GM13976 (cell line): ENCODE measurements around the gene IQCC.

ENCODE experiments used
- DNase-seq: peaks from one replicate; pipeline ENCODE4 v3.0.0; 2012; ENCODE audit warnings: low spot score
- in situ Hi-C: fragments of 300-500 bp; cut with MboI; formaldehyde crosslinking; loops from one replicate; pipeline ENCODE4 v1.12.0; 2022; ENCODE audit warnings: low sequenced_read_pairs, mixed read lengths, inconsistent platforms; ENCODE audit not compliant: unreplicated experiment
- TF ChIP-seq, protein P1 (sequence below): IDR thresholded peaks from 2 replicates; pipeline ENCODE4 v1.5.1; 2012; ENCODE audit warnings: borderline replicate concordance, mild to moderate bottlenecking; ENCODE audit not compliant: insufficient read depth; ENCODE audit errors: extremely low read depth, missing control alignments, control extremely low read depth

The IQCC gene

DNA sequence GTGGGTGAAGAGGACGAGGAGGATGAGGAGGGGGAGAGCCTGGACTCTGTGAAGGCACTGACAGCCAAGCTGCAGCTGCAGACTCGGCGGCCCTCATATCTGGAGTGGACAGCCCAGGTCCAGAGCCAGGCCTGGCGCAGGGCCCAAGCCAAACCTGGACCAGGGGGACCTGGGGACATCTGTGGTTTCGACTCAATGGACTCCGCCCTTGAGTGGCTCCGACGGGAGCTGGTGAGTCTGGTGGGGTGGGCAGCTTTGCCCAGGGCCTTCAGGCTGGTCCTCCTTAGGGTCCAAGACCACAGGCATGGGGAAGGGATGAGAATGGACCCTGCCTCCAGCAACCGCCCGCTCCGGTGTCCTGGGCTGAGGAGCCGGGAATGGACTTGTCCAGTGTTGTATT, 42.0 kb downstream of the IQCC start:
- TF ChIP-seq, protein P1, sequence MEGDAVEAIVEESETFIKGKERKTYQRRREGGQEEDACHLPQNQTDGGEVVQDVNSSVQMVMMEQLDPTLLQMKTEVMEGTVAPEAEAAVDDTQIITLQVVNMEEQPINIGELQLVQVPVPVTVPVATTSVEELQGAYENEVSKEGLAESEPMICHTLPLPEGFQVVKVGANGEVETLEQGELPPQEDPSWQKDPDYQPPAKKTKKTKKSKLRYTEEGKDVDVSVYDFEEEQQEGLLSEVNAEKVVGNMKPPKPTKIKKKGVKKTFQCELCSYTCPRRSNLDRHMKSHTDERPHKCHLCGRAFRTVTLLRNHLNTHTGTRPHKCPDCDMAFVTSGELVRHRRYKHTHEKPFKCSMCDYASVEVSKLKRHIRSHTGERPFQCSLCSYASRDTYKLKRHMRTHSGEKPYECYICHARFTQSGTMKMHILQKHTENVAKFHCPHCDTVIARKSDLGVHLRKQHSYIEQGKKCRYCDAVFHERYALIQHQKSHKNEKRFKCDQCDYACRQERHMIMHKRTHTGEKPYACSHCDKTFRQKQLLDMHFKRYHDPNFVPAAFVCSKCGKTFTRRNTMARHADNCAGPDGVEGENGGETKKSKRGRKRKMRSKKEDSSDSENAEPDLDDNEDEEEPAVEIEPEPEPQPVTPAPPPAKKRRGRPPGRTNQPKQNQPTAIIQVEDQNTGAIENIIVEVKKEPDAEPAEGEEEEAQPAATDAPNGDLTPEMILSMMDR: no peak
- DNase-seq: no peak
- in situ Hi-C loops: no loop called here

DNA sequence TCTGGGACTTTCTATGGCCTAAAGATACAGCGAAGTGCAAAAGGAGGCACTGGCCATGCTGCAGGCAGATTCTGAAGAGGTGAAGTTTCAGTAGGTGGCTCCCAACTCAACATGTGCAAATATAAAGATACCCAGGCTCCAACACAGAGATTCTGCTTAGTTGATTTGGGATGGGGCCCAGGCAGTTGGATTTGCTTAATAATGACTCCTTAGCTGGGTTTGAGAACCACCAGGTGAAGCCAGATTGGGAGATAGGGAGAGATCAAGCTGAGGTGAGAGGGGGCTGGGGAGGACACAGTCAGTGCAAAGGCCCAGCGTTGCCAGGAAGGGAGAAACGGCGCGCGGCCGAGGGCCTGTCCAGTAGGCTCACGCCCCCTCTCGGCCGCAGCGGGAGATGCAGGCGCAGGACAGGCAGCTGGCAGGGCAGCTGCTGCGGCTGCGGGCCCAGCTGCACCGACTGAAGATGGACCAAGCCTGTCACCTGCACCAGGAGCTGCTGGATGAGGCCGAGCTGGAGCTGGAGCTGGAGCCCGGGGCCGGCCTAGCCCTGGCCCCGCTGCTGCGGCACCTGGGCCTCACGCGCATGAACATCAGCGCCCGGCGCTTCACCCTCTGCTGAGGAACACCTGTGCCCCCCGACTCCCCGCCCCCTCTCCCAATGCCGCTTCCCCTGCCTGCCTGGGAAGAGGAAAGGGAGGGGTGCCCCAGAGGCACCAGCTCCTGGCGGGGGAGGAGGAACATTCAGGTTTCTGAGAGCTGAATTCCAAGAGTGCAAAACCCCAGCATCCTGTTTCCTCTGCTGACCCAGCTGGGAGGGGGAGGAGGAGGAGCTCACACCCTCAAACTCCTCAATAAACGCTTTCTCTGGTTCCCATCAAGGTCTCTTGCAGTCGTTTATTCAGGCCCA, 42.8 kb downstream of the IQCC start:
- TF ChIP-seq, protein P1: peak; percentile 96
- peak; percentile 89 for DNase-seq
- in situ Hi-C loops: no loop called here

DNA sequence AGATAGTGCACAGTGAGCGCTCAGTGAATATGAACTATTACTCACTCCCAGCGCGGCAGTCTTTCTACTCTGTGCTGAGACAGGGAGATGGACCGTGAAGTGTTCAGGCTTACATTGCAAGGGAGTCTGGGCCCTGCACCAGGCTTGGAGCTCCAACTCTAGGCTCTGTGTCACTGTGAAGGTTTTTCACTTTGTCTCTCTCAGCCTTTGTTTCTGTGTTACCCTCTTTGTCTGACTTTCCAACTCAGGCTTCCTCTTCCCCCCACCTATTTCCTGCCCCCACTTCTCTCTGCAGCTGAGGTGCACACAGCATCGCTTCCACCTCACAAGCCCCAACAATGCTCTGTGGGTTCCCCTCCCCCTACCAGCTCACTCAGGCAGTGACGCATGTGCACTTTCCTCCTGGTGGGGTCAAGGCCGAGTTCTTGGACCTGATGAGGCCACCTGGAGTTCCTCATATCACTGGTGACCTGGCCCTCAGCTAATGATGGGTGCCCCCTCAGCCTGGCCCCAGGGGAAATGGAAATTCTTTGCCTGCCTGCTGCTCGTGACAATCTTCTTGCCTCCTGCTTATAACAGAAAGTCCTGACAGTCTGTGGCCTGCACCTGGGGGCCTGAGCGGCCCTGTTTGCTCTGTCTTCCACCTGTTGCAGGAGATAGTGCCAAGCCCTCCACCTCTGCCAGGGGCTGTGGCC, 44.5 kb downstream of the IQCC start:
- TF ChIP-seq, protein P1: no peak
- in situ Hi-C loops: no loop called here
- peak; percentile 88 for DNase-seq

DNA sequence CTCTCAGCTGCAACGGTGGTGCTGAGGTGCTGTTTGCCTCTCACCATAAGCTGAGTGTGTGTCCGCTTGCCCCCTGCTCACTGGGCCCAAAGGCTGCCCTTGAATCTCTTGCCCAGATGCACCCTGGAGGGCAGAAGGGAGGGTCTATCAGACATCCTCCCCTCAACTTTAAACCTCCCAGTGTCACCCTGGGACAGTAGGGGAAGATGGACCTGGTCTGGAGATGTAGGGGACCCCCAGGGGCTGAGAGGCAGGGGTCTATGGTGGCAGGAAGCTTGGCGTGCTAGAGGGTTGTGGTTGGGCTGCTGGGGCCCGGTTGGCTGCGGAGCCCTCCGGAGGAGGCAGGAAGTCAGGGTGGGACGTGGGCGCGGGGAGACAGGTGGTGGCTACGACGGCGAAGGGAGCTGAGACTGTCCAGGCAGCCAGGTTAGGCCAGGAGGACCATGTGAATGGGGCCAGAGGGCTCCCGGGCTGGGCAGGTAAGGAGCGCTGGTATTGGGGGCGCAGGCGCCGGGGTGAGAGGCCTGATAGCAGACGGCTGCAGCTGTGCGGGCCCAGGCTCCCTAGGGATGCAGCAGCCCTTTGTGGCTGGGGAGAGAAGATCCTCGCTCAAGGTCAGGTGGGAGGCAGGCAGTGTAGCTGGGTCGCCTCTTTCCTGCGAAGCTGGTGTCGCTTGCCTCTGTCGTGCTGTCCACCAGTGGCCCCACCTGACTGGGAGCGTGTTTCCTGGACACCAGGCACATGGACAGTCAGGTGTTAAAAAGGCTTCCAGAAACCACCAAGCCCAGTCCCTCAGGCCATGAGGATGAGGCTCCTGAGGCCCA, 45.6 kb downstream of the IQCC start, which contains the start of gene LCK:
LCK (plus strand) TSS at position 373 of the 824 bp plus-strand sequence. CDS start 23,065 bp downstream, outside the sequence.
- DNase-seq: peak; percentile 71
- in situ Hi-C loops: no loop called here
- TF ChIP-seq, protein P1: no peak

DNA sequence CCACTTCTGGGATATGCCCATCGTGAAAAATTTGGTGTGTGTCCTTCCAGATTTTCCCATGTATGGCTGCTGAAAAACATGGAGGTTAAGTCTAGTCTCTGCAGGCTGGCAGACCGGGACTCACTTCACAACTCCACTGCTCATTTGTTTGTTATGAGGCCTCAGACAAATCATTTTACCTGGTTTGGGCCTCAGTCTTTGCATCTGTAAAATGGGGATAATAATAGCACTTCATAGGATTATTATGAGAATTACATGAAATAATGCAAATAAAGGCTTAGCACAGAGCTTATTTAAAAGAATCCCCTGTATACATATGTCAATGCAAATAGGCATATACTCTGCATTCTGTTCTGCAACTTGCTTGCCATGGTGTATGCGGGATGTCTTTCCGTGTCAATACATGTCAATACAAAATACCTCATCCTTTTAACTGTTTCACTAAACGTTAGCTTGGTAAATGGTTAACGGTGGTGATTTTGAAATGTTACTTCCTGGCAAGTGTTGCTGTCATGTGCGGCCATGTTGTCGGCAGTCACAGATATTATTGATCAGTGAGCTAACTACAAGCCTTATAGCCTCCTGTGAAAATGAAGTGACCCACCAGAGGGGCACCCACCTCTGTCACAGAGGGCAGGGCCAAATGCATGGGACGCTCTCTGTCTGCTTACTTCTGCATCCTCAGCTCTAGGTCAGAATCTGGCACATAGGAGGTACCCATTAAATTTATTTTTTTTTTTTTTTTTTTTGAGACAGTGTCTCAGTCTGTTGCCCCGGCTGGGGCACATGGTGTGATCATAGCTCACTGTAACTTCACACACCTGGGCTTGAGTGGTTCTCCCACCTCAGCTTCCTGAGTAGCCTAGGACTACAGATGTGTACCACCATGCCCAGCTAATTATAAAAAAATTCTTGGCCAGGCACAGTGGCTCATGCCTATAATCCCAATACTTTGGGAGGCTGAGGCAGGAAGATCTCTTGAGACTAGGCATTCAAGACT, 49.9 kb downstream of the IQCC start:
- DNase-seq: no peak
- TF ChIP-seq, protein P1: no peak
- in situ Hi-C loops: no loop called here
